GM12878 (cell line): ENCODE results near the gene NOP9. TPM values are rescaled to one million over a fixed set of nuclear protein-coding genes. Genes with fewer than 3 reads are reported as not detected.

Source experiments
- ATAC-seq: fragments of 200-7000 bp; cut with Tn5 transposase; 3 replicates; pipeline ENCODE4 v1.9.1; 2020; ENCODE audit warnings: mild to moderate bottlenecking, moderate library complexity
- BruUV-seq: library from RNA; stranded (reverse); fragments of 400-500 nt; replicated peaks from 2 replicates; lab custom pipeline; 2021; lab: Mats Ljungman, UMichigan
- CTCF ChIA-PET: fragments of 300-600 bp; sonication (Branson Sonifier 250); formaldehyde crosslinking; extraction: SDS; loops from one replicate; lab custom pipeline; 2021; ENCODE audit warnings: inconsistent platforms; lab: Yijun Ruan, JAX
- POLR2A ChIA-PET: fragments of 350-600 bp; formaldehyde crosslinking; extraction: SDS; loops from one replicate; lab custom pipeline; 2021; ENCODE audit warnings: inconsistent platforms; lab: Charles Lee
- RAD21 ChIA-PET: fragments of 300-600 bp; sonication (Branson Sonifier 250); formaldehyde crosslinking; loops from one replicate; lab custom pipeline; 2023; ENCODE audit warnings: antibody characterized with exemption; ENCODE audit not compliant: unreplicated experiment; lab: Charles Lee
- SMC1A ChIA-PET: fragments of 300-600 bp; sonication (Branson Sonifier 250); formaldehyde crosslinking; loops from one replicate; lab custom pipeline; 2023; ENCODE audit not compliant: unreplicated experiment, uncharacterized antibody; lab: Charles Lee
- DNase-seq: peaks from one replicate; pipeline ENCODE4 v3.0.0-alpha.2; 2011; ENCODE audit warnings: low read depth, low spot score
- FAIRE-seq: peaks from 3 replicates; lab custom pipeline; 2011; peaks lifted over from hg19 to GRCh38; lab: Jason Lieb, UNC
- H2AFZ ChIP-seq: 2 replicates; pipeline ENCODE4 v1.6.0; 2011; ENCODE audit warnings: low read depth, low read length, control low read depth; ENCODE audit not compliant: control insufficient read depth
- H3K27ac ChIP-seq: 2 replicates; pipeline ENCODE4 v1.5.1; 2011; ENCODE audit warnings: control low read depth; ENCODE audit not compliant: control insufficient read depth, insufficient read depth
- H3K27me3 ChIP-seq, 2 experiments: replicated peaks in 1 of 2; 2 replicates each; pipeline versions ENCODE4 v1.6.0 to v1.6.1; 2011; ENCODE audit warnings: low read length in 1 of 2; ENCODE audit not compliant: control insufficient read depth in 2 of 2, insufficient read depth in 2 of 2
- H3K36me3 ChIP-seq, 2 experiments: 2 replicates each; pipeline ENCODE4 v1.5.1; 2011; ENCODE audit warnings: low read length in 1 of 2; ENCODE audit not compliant: control insufficient read depth in 2 of 2, insufficient read depth in 2 of 2
- H3K4me1 ChIP-seq: 2 replicates; pipeline ENCODE4 v1.6.1; 2011; ENCODE audit warnings: mild to moderate bottlenecking, low read length, moderate library complexity, mixed read lengths; ENCODE audit not compliant: control insufficient read depth, insufficient read depth
- H3K4me2 ChIP-seq: 2 replicates; pipeline ENCODE4 v1.6.0; 2011; ENCODE audit warnings: control low read depth; ENCODE audit not compliant: control insufficient read depth, insufficient read depth
- H3K4me3 ChIP-seq: fragments of 200-600 bp; sonication (generic); 2 replicates; pipeline ENCODE4 v1.5.1; 2016
- H3K79me2 ChIP-seq: 2 replicates; pipeline ENCODE4 v1.6.0; 2011; ENCODE audit warnings: low read length; ENCODE audit not compliant: control insufficient read depth, insufficient read depth
- H3K9ac ChIP-seq: 2 replicates; pipeline ENCODE4 v1.8.0; 2011; ENCODE audit warnings: low read length, control low read depth, mixed read lengths; ENCODE audit not compliant: control insufficient read depth, insufficient read depth
- H3K9me3 ChIP-seq: replicated peaks from 3 replicates; pipeline ENCODE4 v1.5.1; 2011; ENCODE audit warnings: mild to moderate bottlenecking, low read length; ENCODE audit not compliant: control insufficient read depth, insufficient read depth
- H4K20me1 ChIP-seq: 2 replicates; pipeline ENCODE4 v1.6.0; 2011; ENCODE audit not compliant: control insufficient read depth, insufficient read depth
- BACH1 ChIP-seq: fragments of 450-650 bp; IDR thresholded peaks from 2 replicates; pipeline ENCODE4 v1.6.1; 2017; ENCODE audit warnings: mild to moderate bottlenecking, borderline replicate concordance
- EED ChIP-seq: sonication (generic); IDR thresholded peaks from 2 replicates; pipeline ENCODE4 v1.6.1; 2016; ENCODE audit warnings: antibody characterized with exemption, low read depth
- POLR2A ChIP-seq: IDR thresholded peaks from 2 replicates; pipeline ENCODE4 v1.6.1; 2011; ENCODE audit warnings: low read depth, mild to moderate bottlenecking, low read length
- YY1 ChIP-seq: IDR thresholded peaks from 2 replicates; pipeline ENCODE4 v1.6.1; 2011; ENCODE audit warnings: low read depth, mild to moderate bottlenecking, low read length
- WGBS: methylation state at CpG from one replicate; pipeline ENCODE4 v1.1.6; 2016; ENCODE audit warnings: low lambda C conversion rate; ENCODE audit not compliant: insufficient replicate concordance, insufficient coverage; ENCODE audit errors: missing lambda C conversion rate; 5-methylcytosine and 5-hydroxymethylcytosine counted together
- in situ Hi-C: fragments of 300-500 bp; cut with MboI; formaldehyde crosslinking; loops from 9 replicates; pipeline ENCODE4 v1.14.3; 2018; ENCODE audit warnings: mixed read lengths
- intact Hi-C: fragments of 100-400 bp; cut with micrococcal nuclease; formaldehyde crosslinking; loops from one replicate; pipeline ENCODE4 v1.14.2; 2022; ENCODE audit not compliant: unreplicated experiment
- polyA plus RNA-seq, 11 experiments: library from polyadenylated mRNA; depleted of rRNA in 4 of 11; unstranded in 6 of 11; stranded (reverse) in 5 of 11; fragments of >200 nt; fragmentation: Nextera tagmentation in 4 of 11; fragmentation: Illumina TruSeq in 1 of 11; extraction: Ambion mirVana in 4 of 11; extraction: Trizol in 1 of 11; gene quantifications; 1 replicate in 1 of 11; 2 replicates in 10 of 11; pipeline versions ENCODE4 v1.2.1 to v1.2.3, GENCODE V29; 2011 to 2016; ENCODE audit warnings: inconsistent platforms in 2 of 11, missing spikeins in 2 of 11, low read depth in 1 of 11
- total RNA-seq, 4 experiments: library from RNA; depleted of rRNA in 3 of 4; stranded (reverse); fragments of >200 nt in 3 of 4; fragmentation: Illumina TruSeq in 1 of 4; extraction: Trizol in 1 of 4; gene quantifications; 2 replicates each; pipeline versions ENCODE4 v1.2.1 to v1.2.3, GENCODE V29; 2013 to 2021

NOP9 gene
- total and polyA plus RNA-seq, 10 of the 15 experiments (the other 5 are each of a cell fraction or from before 2014, with no cell fraction given): 2.4 to 43.9 (median 20.3) TPM

GRCh38 chr14:24262821-24263733 is 36.6 kb upstream of the NOP9 start, which contains the start of gene TGM1:
Gene TGM1, minus strand, starts transcription at chr14:24263177. Its CDS starts 825 bp downstream, at chr14:24262352.
- in situ Hi-C loops: no loop called here

GRCh38 chr14:24263848-24264247 is 35.8 kb upstream of the NOP9 start:
- TF ChIP-seq POLR2A (0 out of 2 replicates have a peak, but pooled peaks have one; percentile 1), YY1 (no peak)
- TF ChIP-seq, all 136 proteins: peak for 1
- H3K27me3 ChIP-seq: no peaks in the 10 kb centered on the region
- ChIA-PET SMC1A (interaction anchor here (2.8 kb wide), 1 partner anchor 17 kb away, joined by 14 read pairs; no protein-coding TSS in a partner anchor), POLR2A (interaction anchor here (0.9 kb wide), 1 partner anchor 22 kb away, joined by 3 read pairs; the partner anchor contains the start of gene TINF2), CTCF (interaction anchor here (1.4 to 2.1 kb wide), 2 partner anchors 17 to 44 kb away, joined by 3 to 10 read pairs; partner anchors contain the start of gene CIDEB), RAD21 (no interaction called here)
- no peak overlapping the region for H3K4me2 ChIP-seq
- H3K9me3 ChIP-seq: no peaks in the 10 kb centered on the region
- H3K9ac ChIP-seq: no peak overlapping the region
- no peaks in the 10 kb centered on the region for H4K20me1 ChIP-seq
- no peak overlapping the region for H3K27ac ChIP-seq
- H3K36me3 ChIP-seq: peaks cover 3 to 11% of the 10 kb centered on the region in 2 experiments; a peak in 3 of 4 replicates
- no peak for FAIRE-seq
- in situ Hi-C loops: no loop called here
- 67% methylated on average over 6 of the region's 6 CpGs for WGBS
- H2AFZ ChIP-seq: no peak overlapping the region
- H3K4me3 ChIP-seq: no peak overlapping the region
- no peak for ATAC-seq
- intact Hi-C loops: no loop called here
- H3K4me1 ChIP-seq: no peaks in the 10 kb centered on the region
- no TSS peak for BruUV-seq
- DNase-seq: no peak
- no peaks in the 10 kb centered on the region for H3K79me2 ChIP-seq

More at GRCh38 chr14:24262821-24263733, 36.6 kb upstream of the NOP9 start, which contains the start of gene TGM1:
- Histone ChIP-seq H2AFZ (no peak within 1 kb of the TSS), H3K36me3 (peaks cover 3 to 11% of the 10 kb centered on the region in 2 experiments; a peak in 3 of 4 replicates), H3K4me3 (no peak within 1 kb of the TSS), H3K4me2 (no peak within 1 kb of the TSS), H3K4me1 (no peaks in the 10 kb centered on the region), H3K9ac (no peak within 1 kb of the TSS), H3K27me3 (no peaks in the 10 kb centered on the region), H3K79me2 (no peaks in the 10 kb centered on the region), H3K9me3 (no peaks in the 10 kb centered on the region), H3K27ac (no peak within 1 kb of the TSS), H4K20me1 (no peaks in the 10 kb centered on the region)
- ChIA-PET CTCF (interaction anchor here (0.8 to 2.1 kb wide), 2 partner anchors 16 to 20 kb away, joined by 4 to 10 read pairs; partner anchors contain the start of gene TINF2), POLR2A (interaction anchor here (0.5 to 0.9 kb wide), 3 partner anchors 17 to 34 kb away, joined by 3 read pairs; partner anchors contain the start of gene TINF2), RAD21 (no interaction called here), SMC1A (no interaction called here)
- no peak for FAIRE-seq
- TF ChIP-seq BACH1: no peak
- no peak for TF ChIP-seq EED
- ATAC-seq: peak; percentile 36
- no TSS peak for BruUV-seq
- no peak for DNase-seq
- intact Hi-C loops: no loop called here
- WGBS: 70% methylated on average over 14 of the region's 14 CpGs
